Measurements from ENCODE around the gene ETV6. TPM values are rescaled to one million over a fixed set of nuclear protein-coding genes. Genes with fewer than 3 reads are reported as not detected.

Gene ETV6
- total RNA-seq, 1 experiment from 2014 or later = 19.3 TPM

DNA sequence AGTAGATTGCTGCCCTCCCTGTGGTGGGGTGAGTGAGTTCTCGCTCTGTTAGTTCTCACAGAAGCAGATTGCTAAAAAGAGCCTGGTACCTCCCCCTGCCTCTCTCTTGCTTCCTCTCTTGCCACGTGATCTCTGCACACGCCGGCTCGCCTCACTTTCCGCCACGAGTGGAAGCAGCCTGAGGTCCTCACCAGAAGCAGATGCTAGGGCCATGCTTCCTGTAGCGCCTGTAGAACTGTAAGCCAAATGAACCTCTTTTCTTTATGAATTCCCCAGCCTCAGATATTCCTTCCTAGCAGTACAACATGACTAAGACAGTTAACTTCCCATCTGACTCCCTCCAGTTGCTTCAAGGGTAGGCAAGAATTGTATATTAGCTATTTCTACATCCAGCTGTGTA, 76.2 kb downstream of the ETV6 start:
- BruUV-seq (replicated peaks) = no TSS peak
- Mint-ChIP-seq H3K36me3 (ENCODE audit: insufficient read depth, unreplicated experiment) (peaks cover 6% of the 10 kb centered on the region), H3K27ac (ENCODE audit: low read depth, unreplicated experiment) (no peak overlapping the region), H3K27me3 (ENCODE audit: insufficient read depth, unreplicated experiment) (no peaks in the 10 kb centered on the region), H3K4me1 (ENCODE audit: insufficient read depth, unreplicated experiment) (peaks cover 8% of the 10 kb centered on the region), H3K4me3 (ENCODE audit: unreplicated experiment) (no peak overlapping the region), H3K9me3 (ENCODE audit: unreplicated experiment) (no peaks in the 10 kb centered on the region)
- ChIA-PET POLR2A (interaction anchor here (0.9 kb wide), 1 partner anchor 20 kb away, joined by 3 read pairs; no protein-coding TSS in a partner anchor), CTCF (no interaction called here)
- intact Hi-C loops (cut with micrococcal nuclease) = no loop called here
- TF ChIP-seq, protein P1, sequence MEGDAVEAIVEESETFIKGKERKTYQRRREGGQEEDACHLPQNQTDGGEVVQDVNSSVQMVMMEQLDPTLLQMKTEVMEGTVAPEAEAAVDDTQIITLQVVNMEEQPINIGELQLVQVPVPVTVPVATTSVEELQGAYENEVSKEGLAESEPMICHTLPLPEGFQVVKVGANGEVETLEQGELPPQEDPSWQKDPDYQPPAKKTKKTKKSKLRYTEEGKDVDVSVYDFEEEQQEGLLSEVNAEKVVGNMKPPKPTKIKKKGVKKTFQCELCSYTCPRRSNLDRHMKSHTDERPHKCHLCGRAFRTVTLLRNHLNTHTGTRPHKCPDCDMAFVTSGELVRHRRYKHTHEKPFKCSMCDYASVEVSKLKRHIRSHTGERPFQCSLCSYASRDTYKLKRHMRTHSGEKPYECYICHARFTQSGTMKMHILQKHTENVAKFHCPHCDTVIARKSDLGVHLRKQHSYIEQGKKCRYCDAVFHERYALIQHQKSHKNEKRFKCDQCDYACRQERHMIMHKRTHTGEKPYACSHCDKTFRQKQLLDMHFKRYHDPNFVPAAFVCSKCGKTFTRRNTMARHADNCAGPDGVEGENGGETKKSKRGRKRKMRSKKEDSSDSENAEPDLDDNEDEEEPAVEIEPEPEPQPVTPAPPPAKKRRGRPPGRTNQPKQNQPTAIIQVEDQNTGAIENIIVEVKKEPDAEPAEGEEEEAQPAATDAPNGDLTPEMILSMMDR (IDR thresholded peaks at IDR 0.05; ENCODE audit: unreplicated experiment) = no peak
- no peak for DNase-seq (ENCODE audit: unreplicated experiment)

DNA sequence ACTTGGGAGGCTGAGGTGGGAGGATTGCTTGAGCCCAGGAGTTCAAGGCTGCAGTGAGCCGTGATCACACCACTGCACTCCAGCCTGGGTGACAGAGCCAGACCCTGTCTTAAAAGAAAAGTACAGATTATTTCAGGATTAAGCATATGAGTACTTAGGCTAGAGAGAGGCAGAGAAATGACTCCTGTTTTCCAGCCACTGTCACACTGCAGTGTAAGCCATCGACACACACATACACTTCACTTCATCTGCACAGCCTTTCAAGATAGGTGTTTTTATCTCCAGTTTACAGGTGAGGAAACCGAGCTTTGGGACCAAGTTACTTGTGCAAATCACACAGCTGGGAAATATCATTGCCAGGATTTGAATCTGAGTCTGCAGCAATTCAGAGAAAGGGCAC, 77.2 kb downstream of the ETV6 start:
- DNase-seq (ENCODE audit: unreplicated experiment) = no peak
- peaks cover 6% of the 10 kb centered on the region for H3K36me3 Mint-ChIP-seq (ENCODE audit: insufficient read depth, unreplicated experiment)
- TF ChIP-seq, protein P1 (IDR thresholded peaks at IDR 0.05; ENCODE audit: unreplicated experiment) = no peak
- ChIA-PET CTCF (interaction anchor here (0.6 to 1.2 kb wide), 2 partner anchors 11 to 1946 kb away, joined by 3 read pairs; no protein-coding TSS in a partner anchor), POLR2A (interaction anchor here (0.9 kb wide), 1 partner anchor 19 kb away, joined by 3 read pairs; no protein-coding TSS in a partner anchor)
- no peaks in the 10 kb centered on the region for H3K9me3 Mint-ChIP-seq (ENCODE audit: unreplicated experiment)
- intact Hi-C loops (cut with micrococcal nuclease) = no loop called here
- H3K4me3 Mint-ChIP-seq (ENCODE audit: unreplicated experiment) = no peak overlapping the region
- H3K4me1 Mint-ChIP-seq (ENCODE audit: insufficient read depth, unreplicated experiment) = peaks cover 18% of the 10 kb centered on the region
- no peaks in the 10 kb centered on the region for H3K27me3 Mint-ChIP-seq (ENCODE audit: insufficient read depth, unreplicated experiment)
- no peak overlapping the region for H3K27ac Mint-ChIP-seq (ENCODE audit: low read depth, unreplicated experiment)
- no TSS peak for BruUV-seq (replicated peaks)

DNA sequence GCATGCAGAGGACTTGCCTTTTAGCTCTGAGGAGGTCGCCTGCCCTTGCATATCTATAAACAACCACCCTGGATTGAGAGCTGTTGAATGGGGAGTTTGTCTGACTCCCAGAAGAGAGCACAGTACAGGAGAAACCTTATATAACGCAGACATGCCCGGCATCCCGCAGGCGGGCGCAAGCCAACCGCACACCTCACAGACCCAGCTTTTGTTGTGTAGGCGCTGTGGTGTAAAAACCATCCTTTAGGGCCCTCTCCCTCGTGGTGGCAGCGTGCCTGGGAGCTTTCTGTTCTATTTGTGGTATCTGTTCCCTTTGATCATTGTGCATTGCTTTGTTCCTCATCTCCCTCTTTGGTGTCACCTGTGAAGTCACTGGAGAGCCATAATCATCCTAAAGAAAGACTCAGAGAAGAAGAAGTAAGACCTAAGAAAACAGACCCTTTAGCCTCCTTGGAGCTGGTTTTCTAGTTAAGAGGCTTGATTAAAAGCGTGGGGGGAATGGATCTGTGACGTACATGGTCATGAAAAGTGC, 77.7 kb downstream of the ETV6 start:
- Mint-ChIP-seq H3K27ac (ENCODE audit: low read depth, unreplicated experiment) (no peak overlapping the region), H3K36me3 (ENCODE audit: insufficient read depth, unreplicated experiment) (peaks cover 6% of the 10 kb centered on the region), H3K4me1 (ENCODE audit: insufficient read depth, unreplicated experiment) (peaks cover 18% of the 10 kb centered on the region), H3K9me3 (ENCODE audit: unreplicated experiment) (no peaks in the 10 kb centered on the region), H3K27me3 (ENCODE audit: insufficient read depth, unreplicated experiment) (no peaks in the 10 kb centered on the region), H3K4me3 (ENCODE audit: unreplicated experiment) (no peak overlapping the region)
- DNase-seq (ENCODE audit: unreplicated experiment) = no peak
- TF ChIP-seq, protein P1 (IDR thresholded peaks at IDR 0.05; ENCODE audit: unreplicated experiment) = no peak
- intact Hi-C loops (cut with micrococcal nuclease) = no loop called here
- CTCF ChIA-PET = interaction anchor here (0.5 to 1.2 kb wide), 2 partner anchors 12 to 175 kb away, joined by 3 to 5 read pairs; no protein-coding TSS in a partner anchor
- POLR2A ChIA-PET = interaction anchor here (1.0 to 1.2 kb wide), 2 partner anchors 15 to 148 kb away, joined by 3 read pairs; no protein-coding TSS in a partner anchor
- BruUV-seq (replicated peaks) = no TSS peak

DNA sequence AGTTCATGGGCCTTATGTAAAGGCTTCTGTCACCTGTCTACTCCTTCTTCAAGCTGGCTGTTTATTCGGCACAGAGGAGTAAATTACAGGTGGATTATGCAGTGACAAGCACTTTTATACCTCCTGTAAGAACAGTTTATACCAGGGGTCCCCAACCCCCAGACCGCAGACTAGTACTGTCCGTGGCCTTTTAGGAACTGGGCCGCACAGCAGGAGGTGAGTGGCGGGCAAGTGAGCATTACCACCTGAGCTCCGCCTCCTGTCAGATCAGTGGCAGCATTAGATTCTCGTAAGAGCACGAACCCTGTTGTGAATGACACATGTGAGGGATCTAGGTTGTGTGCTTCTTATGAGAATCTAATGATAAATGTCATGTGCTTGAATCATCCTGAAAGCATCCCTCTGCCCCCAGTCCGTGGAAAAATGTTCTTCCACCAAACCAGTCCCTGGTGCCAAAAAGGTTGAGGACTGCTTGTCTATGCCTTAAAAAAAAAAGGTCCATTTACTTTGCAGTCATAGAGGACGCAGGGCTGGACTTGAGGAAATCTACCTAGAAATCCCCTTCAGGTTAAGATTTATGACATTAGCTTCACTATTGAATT, 78.8 kb downstream of the ETV6 start:
- CTCF ChIA-PET = interaction anchor here (0.7 kb wide), 1 partner anchor 1009 kb away, joined by 3 read pairs; no protein-coding TSS in a partner anchor

More for the DNA sequence above, 78.8 kb downstream of the ETV6 start:
- no peak overlapping the region for H3K27ac Mint-ChIP-seq (ENCODE audit: low read depth, unreplicated experiment)
- POLR2A ChIA-PET = interaction anchor here (0.5 to 1.2 kb wide), 3 partner anchors 14 to 262 kb away, joined by 3 read pairs; no protein-coding TSS in a partner anchor
- BruUV-seq (replicated peaks) = no TSS peak
- no peaks in the 10 kb centered on the region for H3K27me3 Mint-ChIP-seq (ENCODE audit: insufficient read depth, unreplicated experiment)
- TF ChIP-seq, protein P1 (IDR thresholded peaks at IDR 0.05; ENCODE audit: unreplicated experiment) = no peak
- peaks cover 6% of the 10 kb centered on the region for H3K36me3 Mint-ChIP-seq (ENCODE audit: insufficient read depth, unreplicated experiment)
- intact Hi-C loops (cut with micrococcal nuclease) = no loop called here
- no peaks in the 10 kb centered on the region for H3K9me3 Mint-ChIP-seq (ENCODE audit: unreplicated experiment)
- no peak overlapping the region for H3K4me3 Mint-ChIP-seq (ENCODE audit: unreplicated experiment)
- DNase-seq (ENCODE audit: unreplicated experiment) = no peak
- peaks cover 18% of the 10 kb centered on the region for H3K4me1 Mint-ChIP-seq (ENCODE audit: insufficient read depth, unreplicated experiment)

All from MCF 10A (cell line).